GM12892 (cell line): ENCODE data around the gene PKN2. TPM values are rescaled to one million over a fixed set of nuclear protein-coding genes. Genes with fewer than 3 reads are reported as not detected.

Experiments
- DNase-seq: peaks from one replicate; pipeline ENCODE4 v3.0.0; 2011; ENCODE audit not compliant: insufficient read length
- FAIRE-seq: peaks from 2 replicates; lab custom pipeline; 2011; peaks lifted over from hg19 to GRCh38; lab: Jason Lieb, UNC
- POLR2A ChIP-seq: IDR thresholded peaks from 2 replicates; pipeline ENCODE4 v1.6.1; 2011; ENCODE audit warnings: low read depth, low read length, control low read depth
- POLR2AphosphoS5 ChIP-seq: IDR thresholded peaks from 2 replicates; pipeline ENCODE4 v1.6.1; 2011; ENCODE audit warnings: low read depth, low read length, control low read depth
- TAF1 ChIP-seq: IDR thresholded peaks from 2 replicates; pipeline ENCODE4 v1.6.1; 2011; ENCODE audit warnings: low read depth, mild to moderate bottlenecking, control low read depth, low read length, borderline replicate concordance
- polyA plus RNA-seq: library from polyadenylated mRNA; unstranded; fragments of >200 nt; gene quantifications from one replicate; pipeline ENCODE4 v1.2.1, GENCODE V29; 2012; ENCODE audit warnings: missing spikeins, inconsistent platforms; ENCODE audit not compliant: missing spikeins

PKN2 gene
- polyA plus RNA-seq: 10.1 TPM

DNA sequence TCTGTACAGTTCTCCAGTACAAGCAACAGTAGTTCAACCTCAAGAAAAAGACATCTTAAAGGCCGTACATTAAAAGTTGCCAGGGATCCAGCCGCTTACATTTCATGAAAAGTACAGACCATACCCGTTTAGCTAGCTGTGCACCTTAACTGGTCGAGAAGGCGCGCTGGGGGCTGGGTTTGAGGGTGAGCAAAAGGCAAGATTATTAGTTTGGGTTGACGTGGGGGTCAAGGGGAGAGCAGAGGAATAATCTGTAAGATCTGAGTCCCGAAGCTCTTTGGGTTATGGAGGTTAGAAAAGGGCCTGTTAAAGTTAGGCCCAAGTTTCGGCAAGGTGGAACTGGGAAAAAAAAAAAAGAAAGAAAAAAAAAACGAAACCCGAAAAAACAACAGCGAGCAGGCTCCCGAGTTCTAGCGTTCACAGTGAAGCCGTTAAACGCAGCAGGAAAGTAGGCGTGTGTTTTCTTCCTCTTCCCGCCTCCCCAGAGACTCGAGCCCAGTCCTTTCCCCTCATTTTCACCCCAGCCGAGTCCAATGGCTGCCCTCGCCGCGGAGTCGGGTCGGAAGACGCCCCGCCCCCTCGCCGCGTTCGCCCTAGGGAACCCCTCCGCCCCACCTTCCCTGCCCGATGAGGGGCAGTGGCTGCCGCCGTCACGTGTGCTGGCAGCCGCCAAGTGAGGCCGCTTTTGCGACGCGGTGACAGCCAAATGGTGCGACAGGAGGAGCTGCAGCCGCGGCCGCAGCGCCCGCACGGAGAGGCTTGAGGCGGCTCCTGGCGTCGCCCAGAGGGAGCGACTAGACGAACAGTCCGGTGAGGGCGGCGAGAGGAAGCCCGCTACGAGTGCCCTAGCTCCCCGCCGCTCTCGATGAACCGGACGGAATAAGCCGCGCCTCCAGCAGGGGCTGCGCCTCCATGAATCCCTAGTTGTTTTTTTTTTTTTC lies at the start of gene PKN2:
Gene PKN2, plus strand, starts transcription at position 733 of the 941 bp plus-strand sequence. CDS start 308 bp downstream, outside the sequence.
- FAIRE-seq (peak; percentile 100), DNase-seq (peak; percentile 80)
- peak; percentile 83 for TF ChIP-seq TAF1
- peak; percentile 89 for TF ChIP-seq POLR2AphosphoS5
- TF ChIP-seq POLR2A: peak; percentile 89

DNA sequence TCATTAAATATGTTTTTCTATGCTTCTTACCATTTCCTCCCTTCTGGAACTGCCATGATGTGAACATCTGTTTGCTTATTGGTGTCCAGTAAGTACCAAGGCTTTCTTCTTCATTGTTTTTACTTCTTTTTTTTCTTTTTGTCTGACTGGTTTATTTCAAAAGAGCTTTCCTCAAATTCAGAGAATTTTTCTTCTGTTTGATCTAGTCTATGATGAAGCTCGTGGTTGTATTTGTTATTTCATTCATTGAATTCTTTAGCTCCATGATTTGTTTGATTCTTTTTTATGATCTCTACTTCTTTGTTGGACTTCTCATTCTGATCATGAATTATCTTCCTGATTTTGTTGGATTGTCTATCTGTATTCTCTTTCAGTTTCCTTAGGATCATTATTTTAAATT lies 49.5 kb upstream of the PKN2 start:
- no peak for FAIRE-seq
- TF ChIP-seq POLR2A: no peak
- TF ChIP-seq TAF1: no peak
- TF ChIP-seq POLR2AphosphoS5: no peak

DNA sequence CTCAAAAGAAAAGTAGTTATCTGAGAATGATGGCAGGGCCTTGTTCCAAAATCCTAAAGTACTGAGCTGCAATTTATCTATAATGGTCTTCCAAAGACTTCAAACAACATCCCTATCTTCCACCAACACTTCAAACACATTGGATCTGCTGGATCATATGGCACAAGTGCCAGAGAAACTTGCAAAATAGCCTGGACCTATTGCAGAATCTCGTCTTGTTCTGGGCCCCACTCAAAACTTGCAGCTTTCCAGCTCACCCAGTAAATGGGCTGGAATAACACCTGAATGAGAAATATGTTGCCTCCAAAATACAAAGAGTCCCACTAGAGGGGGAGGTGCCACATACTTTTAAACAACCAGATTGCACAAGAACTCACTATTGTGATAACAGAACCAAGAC lies 44.0 kb upstream of the PKN2 start:
- TF ChIP-seq POLR2A (no peak), POLR2AphosphoS5 (no peak), TAF1 (no peak)
- FAIRE-seq: no peak
- DNase-seq: no peak

More for the DNA sequence above, 49.5 kb upstream of the PKN2 start:
- no peak for DNase-seq

DNA sequence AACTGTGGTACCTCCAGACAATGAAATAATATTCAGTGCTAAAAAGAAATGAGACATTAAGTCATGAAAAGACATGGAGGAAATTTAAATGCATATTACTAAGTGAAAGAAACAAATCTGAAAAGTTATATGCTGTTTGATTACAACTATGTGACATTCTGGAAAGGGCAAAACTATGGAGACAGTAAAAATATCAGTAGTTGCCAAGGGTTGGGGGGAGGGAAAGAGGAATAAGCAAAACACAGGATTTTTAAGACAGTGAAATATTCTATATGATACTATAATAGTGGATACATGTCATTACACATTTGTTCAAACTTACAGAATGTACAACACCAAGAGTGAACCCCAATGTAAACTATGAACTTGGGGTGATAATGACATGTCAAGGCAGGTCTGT lies 38.2 kb upstream of the PKN2 start:
- TF ChIP-seq TAF1 (no peak), POLR2A (no peak), POLR2AphosphoS5 (no peak)
- FAIRE-seq (no peak), DNase-seq (no peak)

DNA sequence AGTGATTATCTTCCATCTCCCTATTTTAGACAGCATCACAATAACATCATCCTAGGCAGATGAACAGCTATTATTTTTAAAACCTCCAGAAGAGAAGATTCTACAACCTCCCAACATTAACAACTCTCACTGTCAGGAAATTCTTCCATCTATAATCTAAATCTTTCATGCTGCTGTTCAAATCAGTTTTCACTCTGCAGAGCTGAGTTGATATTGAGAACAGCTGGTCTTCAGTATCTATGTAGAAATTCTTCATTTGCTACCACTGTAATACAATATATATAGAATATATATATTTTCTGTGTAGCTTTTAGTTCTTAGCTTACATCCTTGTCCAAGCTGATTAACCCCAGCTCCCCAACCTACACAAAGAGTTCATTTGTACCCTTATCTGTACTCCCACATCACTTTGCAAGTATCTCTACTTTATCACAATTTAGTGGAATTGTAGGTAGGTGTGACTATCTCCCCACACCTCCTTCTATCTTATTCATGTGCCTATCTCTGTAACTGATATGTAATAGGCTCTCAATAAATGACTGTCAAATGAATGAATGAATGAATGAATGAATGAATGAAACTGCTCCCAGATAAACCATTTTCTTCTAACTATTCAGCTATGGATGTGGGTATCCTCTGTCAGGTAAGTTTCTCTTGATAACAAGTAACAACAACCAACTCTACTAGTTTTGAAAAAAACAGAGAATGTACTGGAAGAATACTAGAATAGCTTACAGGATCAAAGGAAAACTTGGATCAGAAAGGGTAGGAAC lies 37.4 kb upstream of the PKN2 start:
- no peak for DNase-seq
- TF ChIP-seq POLR2A: no peak
- no peak for TF ChIP-seq POLR2AphosphoS5
- TF ChIP-seq TAF1: no peak
- peak; percentile 33 for FAIRE-seq

DNA sequence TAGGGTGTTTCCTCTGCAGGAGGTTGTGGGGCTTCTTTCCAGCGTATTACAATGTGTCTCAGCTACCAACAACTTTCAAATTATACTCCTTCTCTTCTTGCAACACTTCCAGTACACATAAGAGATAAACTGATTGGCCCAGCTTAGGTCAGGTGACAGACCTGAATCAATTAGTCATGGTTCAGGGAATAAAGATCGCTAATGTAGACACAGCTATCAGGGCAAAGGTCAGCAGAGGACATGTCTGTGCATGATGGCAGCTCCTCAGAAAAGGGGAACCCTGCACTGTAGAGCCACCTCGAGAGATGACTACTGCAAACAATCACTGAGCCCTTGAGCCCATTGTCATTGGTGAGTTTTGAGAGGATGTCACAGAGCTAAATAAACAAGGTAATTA lies 36.8 kb upstream of the PKN2 start:
- FAIRE-seq: peak; percentile 79
- no peak for TF ChIP-seq TAF1
- DNase-seq: no peak

DNA sequence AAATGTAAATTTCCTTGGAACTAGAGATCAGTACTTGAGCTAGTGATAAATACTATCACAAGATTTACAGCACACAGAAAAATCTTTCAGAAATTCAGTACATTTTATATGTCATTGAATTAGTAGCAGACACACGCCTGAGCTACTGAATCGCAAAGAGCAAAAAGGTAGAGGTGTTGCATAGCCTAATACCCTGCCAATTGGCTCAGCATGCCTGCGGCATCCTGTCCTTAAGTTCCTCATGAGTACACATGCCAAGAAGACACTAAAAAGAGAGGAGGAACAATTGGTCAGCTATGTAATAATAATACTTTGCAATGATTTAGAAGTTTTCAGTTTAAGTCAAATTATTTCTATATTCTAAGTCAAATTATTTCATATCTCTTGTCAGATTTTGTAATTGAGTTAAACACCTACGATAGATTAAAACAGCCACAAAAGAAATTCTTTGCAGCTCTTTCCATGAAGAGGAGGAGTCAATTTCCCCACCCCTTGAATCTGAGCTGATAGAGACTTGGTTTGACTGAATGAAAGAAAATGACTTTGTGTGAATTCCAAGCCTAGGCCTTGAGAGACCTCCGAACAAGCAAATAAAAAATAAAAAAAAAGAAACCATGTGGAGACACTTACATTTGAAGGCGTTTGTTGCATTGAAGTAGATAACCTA lies 36.2 kb upstream of the PKN2 start:
- TF ChIP-seq TAF1 (no peak), POLR2A (no peak), POLR2AphosphoS5 (no peak)
- FAIRE-seq: no peak
- no peak for DNase-seq

DNA sequence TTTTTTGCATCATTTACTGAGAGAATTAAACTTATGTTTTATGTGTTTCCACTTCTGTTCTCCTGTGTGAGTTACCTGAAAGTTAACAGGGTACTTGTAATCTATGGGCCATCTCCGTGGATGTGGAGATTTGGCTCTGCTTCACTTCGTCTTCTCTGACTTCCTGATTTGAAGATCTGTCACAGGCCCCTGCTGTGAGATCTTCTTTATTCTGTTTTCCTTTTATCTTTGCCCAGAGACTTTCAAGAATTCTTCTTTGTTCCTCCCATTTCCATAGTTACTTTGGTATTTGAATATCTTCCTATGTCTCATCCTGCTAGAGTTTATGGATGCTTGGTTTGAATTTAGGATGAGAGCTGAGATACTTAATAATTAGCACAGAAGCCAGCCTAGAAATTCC lies 35.4 kb upstream of the PKN2 start:
- DNase-seq: no peak
- FAIRE-seq: peak; percentile 9

DNA sequence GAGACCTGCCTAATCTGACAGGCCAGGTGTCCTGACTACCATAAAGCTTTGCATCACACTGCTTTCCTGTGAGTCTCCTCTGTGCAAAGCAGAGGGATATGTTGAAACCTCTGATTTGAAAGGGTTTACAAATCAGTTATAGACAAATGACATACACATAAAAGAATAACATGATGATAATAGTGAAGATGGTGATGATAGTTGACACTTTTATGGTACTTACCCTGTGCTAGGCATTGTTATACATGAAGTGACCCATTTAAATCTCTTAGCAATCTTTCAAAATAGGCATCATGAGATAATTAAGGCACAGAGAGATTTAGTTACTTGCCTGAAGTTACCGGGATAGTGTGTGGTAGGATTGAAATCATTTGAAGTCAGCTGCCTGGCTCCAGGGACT lies 34.1 kb upstream of the PKN2 start:
- FAIRE-seq (no peak), DNase-seq (no peak)
- TF ChIP-seq POLR2AphosphoS5: no peak
- TF ChIP-seq POLR2A: no peak
- TF ChIP-seq TAF1: no peak

More for the DNA sequence above, 35.4 kb upstream of the PKN2 start:
- TF ChIP-seq POLR2A (no peak), POLR2AphosphoS5 (no peak), TAF1 (no peak)

DNA sequence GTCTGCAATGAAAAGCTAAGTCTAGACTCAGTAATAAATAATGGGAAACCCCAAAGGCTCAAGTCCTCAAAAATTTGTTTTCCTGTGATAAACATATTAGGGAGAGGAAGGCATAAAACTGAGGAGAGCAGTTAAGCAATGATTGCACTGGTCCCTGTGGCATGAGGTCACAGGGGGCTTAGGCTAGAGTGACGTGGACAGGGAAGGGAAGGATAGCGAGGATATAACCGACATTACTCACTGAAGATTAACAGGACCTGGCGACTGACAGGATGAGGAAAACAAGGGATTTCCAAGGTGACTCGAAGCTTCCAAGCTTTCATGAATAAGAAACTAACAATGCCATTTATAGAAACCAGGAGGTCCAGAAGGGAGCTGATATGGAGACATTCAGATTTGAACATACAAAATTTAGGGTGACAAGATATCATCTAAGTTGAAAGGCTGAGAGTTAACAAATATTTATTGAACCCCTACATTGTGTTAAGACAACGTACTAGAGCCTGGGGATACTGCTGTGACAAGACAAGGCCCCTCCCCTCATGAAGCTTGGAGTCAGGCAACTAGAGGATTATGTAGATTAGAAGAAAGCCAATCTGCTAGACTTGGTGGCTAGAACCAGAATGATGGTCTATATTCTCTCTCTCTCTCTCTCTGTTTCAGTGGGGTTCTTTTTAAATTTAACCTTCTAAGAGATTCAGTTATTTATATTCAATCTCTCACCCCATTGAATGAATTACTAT lies 33.2 kb upstream of the PKN2 start:
- TF ChIP-seq POLR2AphosphoS5 (no peak), POLR2A (no peak), TAF1 (no peak)
- FAIRE-seq (no peak), DNase-seq (no peak)

DNA sequence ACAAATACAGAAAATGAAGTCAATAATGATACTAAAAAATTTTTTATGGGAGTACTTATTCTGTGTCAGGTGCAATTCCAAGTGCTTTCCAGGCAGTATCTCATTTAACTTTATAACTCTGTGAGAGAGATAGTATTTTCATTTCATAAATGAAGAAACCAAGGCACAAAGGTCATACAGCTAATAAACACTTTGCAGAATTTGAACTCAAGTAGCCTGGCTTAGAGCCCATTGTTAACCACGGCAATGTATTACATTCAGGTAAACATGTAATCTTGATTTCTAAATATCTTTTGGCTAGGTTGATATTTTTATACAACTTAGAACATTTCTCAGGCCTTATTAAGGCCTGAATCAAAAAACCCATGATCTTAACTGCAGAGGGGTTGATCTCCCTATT lies 28.9 kb upstream of the PKN2 start:
- no peak for FAIRE-seq
- no peak for DNase-seq
- TF ChIP-seq TAF1 (no peak), POLR2A (no peak), POLR2AphosphoS5 (no peak)
